ENCODE results near the gene IGLL5.
"Not testable (repeated sequence)": the region's sequence is repeated elsewhere in the genome, so short reads cannot be mapped to it uniquely, and the experiment has no call there.

The IGLL5 gene

GRCh38 chr22:22884010-22884887 lies 3.4 kb upstream of the IGLL5 start:
- peak; percentile 15 for DNase-seq (ENCODE audit: low read depth, low spot score)

- DNase-seq (ENCODE audit: low read depth, low spot score): no peak
These were observed 2.5 kb upstream of the IGLL5 start for GRCh38 chr22:22884888-22885840.

GRCh38 chr22:22886546-22886945 lies 1.1 kb upstream of the IGLL5 start:
- no peak for DNase-seq (ENCODE audit: low read depth, low spot score)

- no peak for DNase-seq (ENCODE audit: low read depth, low spot score)
These were observed 1.1 kb downstream of the IGLL5 start for GRCh38 chr22:22888571-22889353.

- DNase-seq (ENCODE audit: low read depth, low spot score): no peak
These were observed 2.5 kb downstream of the IGLL5 start for GRCh38 chr22:22890085-22890484.

GRCh38 chr22:22891139-22891621 lies 3.6 kb downstream of the IGLL5 start:
- no peak for DNase-seq (ENCODE audit: low read depth, low spot score)

GRCh38 chr22:22892096-22893052 lies 4.8 kb downstream of the IGLL5 start:
- no peak for DNase-seq (ENCODE audit: low read depth, low spot score)

- DNase-seq (ENCODE audit: low read depth, low spot score): no peak
These were observed 5.6 kb downstream of the IGLL5 start for GRCh38 chr22:22893077-22893805.

- DNase-seq (ENCODE audit: low read depth, low spot score): no peak
These were observed 6.5 kb downstream of the IGLL5 start for GRCh38 chr22:22893891-22894739.

- DNase-seq (ENCODE audit: low read depth, low spot score): no peak
These were observed 7.4 kb downstream of the IGLL5 start for GRCh38 chr22:22894740-22895731.

- DNase-seq (ENCODE audit: low read depth, low spot score): no peak
These were observed 8.3 kb downstream of the IGLL5 start for GRCh38 chr22:22895776-22896445.

GRCh38 chr22:22896601-22897000 lies 9.0 kb downstream of the IGLL5 start:
- no peak for DNase-seq (ENCODE audit: low read depth, low spot score)

GRCh38 chr22:22897091-22897490 lies 9.5 kb downstream of the IGLL5 start:
- no peak for DNase-seq (ENCODE audit: low read depth, low spot score)

- DNase-seq (ENCODE audit: low read depth, low spot score): no peak
These were observed 10.3 kb downstream of the IGLL5 start for GRCh38 chr22:22897947-22898346.

- not testable (repeated sequence) for DNase-seq (ENCODE audit: low read depth, low spot score)
These were observed 10.9 kb downstream of the IGLL5 start for GRCh38 chr22:22898411-22898950.

- DNase-seq (ENCODE audit: low read depth, low spot score): not testable (repeated sequence)
These were observed 11.9 kb downstream of the IGLL5 start for GRCh38 chr22:22899342-22900080.
